SK-N-SH (cell line): Measurements from ENCODE around the gene ANKRD44. TPM values are rescaled to one million over a fixed set of nuclear protein-coding genes. Genes with fewer than 3 reads are reported as not detected.

Source experiments
- CTCF ChIA-PET: fragments of 300-600, 350-600 bp; formaldehyde crosslinking; extraction: SDS; loops from one replicate; lab custom pipeline; 2021; lab: Yijun Ruan, JAX
- POLR2A ChIA-PET: fragments of 350-600 bp; sonication (Branson Sonifier 250); formaldehyde crosslinking; extraction: SDS; loops from one replicate; lab custom pipeline; 2020; ENCODE audit warnings: antibody characterized with exemption, inconsistent platforms; lab: Yijun Ruan, JAX
- DNase-seq: peaks from one replicate; pipeline ENCODE4 v3.0.0; 2012
- H2AFZ ChIP-seq: fragments of 200-600 bp; sonication (generic); 2 replicates; pipeline ENCODE4 v1.8.1; 2016; ENCODE audit warnings: antibody characterized with exemption, mild to moderate bottlenecking, low read depth
- H3F3A ChIP-seq: fragments of 200-600 bp; sonication (generic); replicated peaks from 2 replicates; pipeline ENCODE3; 2016; ENCODE audit warnings: antibody characterized with exemption, mild to moderate bottlenecking; ENCODE audit not compliant: insufficient read depth
- H3K27ac ChIP-seq, 2 experiments: fragments of 200-500 bp in 1 of 2; fragments of 200-600 bp in 1 of 2; sonication (Bioruptor generic) in 1 of 2; sonication (generic), shearing (Covaris generic) in 1 of 2; 2 replicates each; pipeline versions ENCODE4 v1.5.1 to v1.6.1; 2014 to 2016; ENCODE audit warnings: low read depth in 2 of 2, inconsistent platforms in 1 of 2, low read length in 1 of 2, mild to moderate bottlenecking in 1 of 2, mixed read lengths in 1 of 2
- H3K27me3 ChIP-seq: fragments of 200-600 bp; sonication (generic), shearing (Covaris generic); 2 replicates; pipeline ENCODE4 v1.6.1; 2016; ENCODE audit warnings: mixed run types; ENCODE audit not compliant: insufficient read depth
- H3K36me3 ChIP-seq, 2 experiments: fragments of 200-500 bp in 1 of 2; fragments of 200-600 bp in 1 of 2; sonication (Bioruptor generic) in 1 of 2; sonication (generic) in 1 of 2; replicated peaks in 1 of 2; 2 replicates each; pipeline versions ENCODE3 to v1.5.1; 2014 to 2016; ENCODE audit warnings: low read length in 1 of 2, mild to moderate bottlenecking in 1 of 2; ENCODE audit not compliant: insufficient read depth in 2 of 2, control insufficient read depth in 1 of 2
- H3K4me1 ChIP-seq, 2 experiments: fragments of 200-500 bp in 1 of 2; fragments of 200-600 bp in 1 of 2; sonication (Bioruptor generic) in 1 of 2; sonication (generic), shearing (Covaris generic) in 1 of 2; 2 replicates each; pipeline versions ENCODE4 v1.5.1 to v1.6.1; 2014 to 2016; ENCODE audit warnings: low read depth in 1 of 2, low read length in 1 of 2, mixed run types in 1 of 2; ENCODE audit not compliant: insufficient read depth in 2 of 2, control insufficient read depth in 1 of 2
- H3K4me2 ChIP-seq: fragments of 200-600 bp; sonication (generic), shearing (Covaris generic); 2 replicates; pipeline ENCODE4 v1.6.1; 2017; ENCODE audit warnings: mixed run types
- H3K4me3 ChIP-seq, 2 experiments: fragments of 200-500 bp in 1 of 2; fragments of 200-600 bp in 1 of 2; sonication (Bioruptor generic) in 1 of 2; sonication (generic), shearing (Covaris generic) in 1 of 2; 2 replicates each; pipeline versions ENCODE4 v1.5.1 to v1.8.1; 2014 to 2016; ENCODE audit warnings: low read depth in 2 of 2, inconsistent platforms in 1 of 2, low read length in 1 of 2, mild to moderate bottlenecking in 1 of 2, mixed read lengths in 1 of 2, moderate library complexity in 1 of 2
- H3K79me2 ChIP-seq: fragments of 200-600 bp; sonication (generic); 2 replicates; pipeline ENCODE4 v1.8.1; 2017; ENCODE audit warnings: mild to moderate bottlenecking; ENCODE audit not compliant: insufficient read depth
- H3K9ac ChIP-seq: fragments of 200-600 bp; sonication (generic); 2 replicates; pipeline ENCODE4 v1.6.1; 2017; ENCODE audit warnings: mixed run types
- H3K9me2 ChIP-seq: fragments of 200-600 bp; sonication (generic); 2 replicates; pipeline ENCODE4 v1.6.1; 2017; ENCODE audit warnings: mixed run types
- H3K9me3 ChIP-seq: fragments of 200-600 bp; sonication (generic); 2 replicates; pipeline ENCODE4 v1.6.1; 2017; ENCODE audit warnings: mixed run types, mild to moderate bottlenecking, moderate library complexity
- H4K20me1 ChIP-seq: fragments of 200-600 bp; sonication (generic); 2 replicates; pipeline ENCODE4 v1.6.1; 2017; ENCODE audit warnings: mild to moderate bottlenecking, mixed run types; ENCODE audit not compliant: insufficient read depth
- ELF1 ChIP-seq: IDR thresholded peaks from 2 replicates; pipeline ENCODE4 v1.4.0; 2012
- EP300 ChIP-seq, 2 experiments: IDR thresholded peaks; 2 replicates each; pipeline versions ENCODE4 v1.4.0 to v1.6.1; 2012; ENCODE audit warnings: borderline replicate concordance in 1 of 2, low read depth in 1 of 2, low read length in 1 of 2
- FOXM1 ChIP-seq: IDR thresholded peaks from 2 replicates; pipeline ENCODE4 v1.4.0; 2012; ENCODE audit warnings: low read depth, mild to moderate bottlenecking
- GABPA ChIP-seq: IDR thresholded peaks from 2 replicates; pipeline ENCODE4 v1.4.0; 2012; ENCODE audit warnings: low read depth, mild to moderate bottlenecking
- MAX ChIP-seq: IDR thresholded peaks from 2 replicates; pipeline ENCODE4 v1.4.0; 2012; ENCODE audit warnings: low read depth
- NRF1 ChIP-seq: IDR thresholded peaks from 2 replicates; pipeline ENCODE4 v1.6.1; 2012; ENCODE audit warnings: low read depth, mild to moderate bottlenecking, low read length
- POLR2AphosphoS5 ChIP-seq: IDR thresholded peaks from 2 replicates; pipeline ENCODE4 v1.6.1; 2012; ENCODE audit warnings: low read depth, low read length
- RAD21 ChIP-seq: IDR thresholded peaks from 2 replicates; pipeline ENCODE4 v1.6.1; 2012; ENCODE audit warnings: mild to moderate bottlenecking, low read length
- RFX5 ChIP-seq: IDR thresholded peaks from 2 replicates; pipeline ENCODE4 v1.6.1; 2012; ENCODE audit warnings: mild to moderate bottlenecking, improper control_type of control experiment, low read length
- RXRA ChIP-seq: IDR thresholded peaks from 2 replicates; pipeline ENCODE4 v1.4.0; 2012; ENCODE audit warnings: low read depth, mild to moderate bottlenecking, borderline replicate concordance
- TCF12 ChIP-seq: IDR thresholded peaks from 2 replicates; pipeline ENCODE4 v1.4.0; 2012
- TEAD4 ChIP-seq: IDR thresholded peaks from 2 replicates; pipeline ENCODE4 v1.4.0; 2012; ENCODE audit warnings: mild to moderate bottlenecking, borderline replicate concordance; ENCODE audit not compliant: insufficient read depth
- YY1 ChIP-seq: IDR thresholded peaks from 2 replicates; pipeline ENCODE4 v1.4.0; 2012; ENCODE audit warnings: low read depth, mild to moderate bottlenecking
- WGBS: methylation state at CpG from one replicate; pipeline ENCODE4 v1.1.6; 2017; ENCODE audit warnings: low lambda C conversion rate; 5-methylcytosine and 5-hydroxymethylcytosine counted together
- polyA plus RNA-seq, 3 experiments: library from polyadenylated mRNA; depleted of rRNA; stranded (reverse); fragments of >200 nt; gene quantifications; 2 replicates each; pipeline ENCODE4 v1.2.3, GENCODE V29; 2012
- TF ChIP-seq, protein P1 (sequence below): fragments of 150-350 bp; IDR thresholded peaks from 2 replicates; pipeline ENCODE4 v1.6.1; 2016; ENCODE audit warnings: mild to moderate bottlenecking, low read depth, low read length
- TF ChIP-seq, protein P2 (sequence below): fragments of 200-600 bp; sonication (generic); IDR thresholded peaks from 2 replicates; pipeline ENCODE4 v1.6.1; 2017; ENCODE audit warnings: antibody characterized with exemption, mild to moderate bottlenecking, moderate library complexity
- TF ChIP-seq, protein P3 (sequence below): IDR thresholded peaks from 2 replicates; pipeline ENCODE4 v1.6.1; 2012; ENCODE audit warnings: mild to moderate bottlenecking, low read depth, low read length, moderate library complexity

The ANKRD44 gene
- polyA plus RNA-seq, 1 of the 3 experiments (the other 2 are of a cell fraction) = 12.5 TPM

DNA sequence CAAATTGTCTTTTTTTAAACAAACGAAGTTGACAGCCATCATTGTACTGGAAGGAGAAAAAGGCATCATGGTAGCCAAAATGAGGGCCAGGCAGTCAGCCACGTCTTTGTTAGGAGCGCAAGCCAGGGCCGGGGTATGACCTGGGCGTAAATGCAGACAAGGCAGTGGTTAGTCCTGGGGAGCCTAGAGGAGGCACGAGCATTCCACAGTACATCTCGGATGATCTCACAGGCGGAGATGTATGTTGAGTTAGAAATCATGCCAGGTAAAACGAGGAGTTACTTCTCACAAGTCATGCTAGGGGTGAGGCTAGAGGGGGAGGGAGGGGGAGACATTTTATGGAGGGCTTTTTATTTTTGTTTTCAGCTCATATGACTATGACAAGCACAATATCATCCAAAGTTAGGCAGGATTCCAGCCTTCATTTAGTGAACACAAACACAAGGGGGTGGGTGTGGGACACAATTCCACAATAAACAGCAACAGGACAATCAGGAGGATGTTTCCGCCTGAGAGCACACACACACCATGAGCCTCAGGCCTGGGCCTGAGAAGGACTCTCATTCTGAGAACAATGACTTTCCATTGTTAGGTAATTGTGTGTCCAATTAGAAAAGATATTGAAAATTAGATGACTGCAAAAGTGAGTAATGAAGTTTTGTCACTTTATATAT is 319.7 kb downstream of the ANKRD44 start:
- TF ChIP-seq EP300 (IDR thresholded peaks at IDR 0.05; ENCODE audit: borderline replicate concordance in 1 of 2, low read depth in 1 of 2, low read length in 1 of 2) (no peak), RAD21 (no peak), RXRA (no peak), FOXM1 (no peak), RFX5 (no peak), GABPA (no peak), TEAD4 (no peak), NRF1 (no peak)
- TF ChIP-seq, protein P1, sequence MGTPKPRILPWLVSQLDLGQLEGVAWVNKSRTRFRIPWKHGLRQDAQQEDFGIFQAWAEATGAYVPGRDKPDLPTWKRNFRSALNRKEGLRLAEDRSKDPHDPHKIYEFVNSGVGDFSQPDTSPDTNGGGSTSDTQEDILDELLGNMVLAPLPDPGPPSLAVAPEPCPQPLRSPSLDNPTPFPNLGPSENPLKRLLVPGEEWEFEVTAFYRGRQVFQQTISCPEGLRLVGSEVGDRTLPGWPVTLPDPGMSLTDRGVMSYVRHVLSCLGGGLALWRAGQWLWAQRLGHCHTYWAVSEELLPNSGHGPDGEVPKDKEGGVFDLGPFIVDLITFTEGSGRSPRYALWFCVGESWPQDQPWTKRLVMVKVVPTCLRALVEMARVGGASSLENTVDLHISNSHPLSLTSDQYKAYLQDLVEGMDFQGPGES = no peak
- TF ChIP-seq, all 33 proteins: peak for 0
- no peaks in the 10 kb centered on the region for H3K9me2 ChIP-seq
- H2AFZ ChIP-seq = no peak overlapping the region
- peaks cover 16 to 24% of the 10 kb centered on the region in 2 experiments for H3K4me1 ChIP-seq
- no peaks in the 10 kb centered on the region for H3K79me2 ChIP-seq
- no peak overlapping the region for H3K27ac ChIP-seq
- CTCF ChIA-PET = interaction anchor here (0.8 to 1.0 kb wide), 2 partner anchors 21 to 191 kb away, joined by 3 to 4 read pairs; no protein-coding TSS in a partner anchor
- no peaks in the 10 kb centered on the region for H4K20me1 ChIP-seq
- H3K9ac ChIP-seq = no peak overlapping the region
- H3K4me3 ChIP-seq = no peak overlapping the region
- no peaks in the 10 kb centered on the region for H3K9me3 ChIP-seq
- no peak for DNase-seq
- no peak overlapping the region for H3K4me2 ChIP-seq
- WGBS = 94% methylated on average over 10 of the region's 10 CpGs
- H3F3A ChIP-seq = peaks cover 13% of the 10 kb centered on the region
- H3K27me3 ChIP-seq = no peaks in the 10 kb centered on the region
- peaks cover 0 to 5% of the 10 kb centered on the region in 2 experiments for H3K36me3 ChIP-seq
- POLR2A ChIA-PET = no interaction called here

- Histone ChIP-seq H3K4me1 (peaks cover 16 to 24% of the 10 kb centered on the region in 2 experiments), H3K27me3 (no peaks in the 10 kb centered on the region), H3K9ac (no peak overlapping the region), H3K27ac (no peak overlapping the region), H4K20me1 (no peaks in the 10 kb centered on the region), H3F3A (peaks cover 13% of the 10 kb centered on the region), H3K9me3 (no peaks in the 10 kb centered on the region), H3K4me2 (no peak overlapping the region), H3K4me3 (no peak overlapping the region), H3K79me2 (no peaks in the 10 kb centered on the region), H3K36me3 (peaks cover 0 to 5% of the 10 kb centered on the region in 2 experiments), H2AFZ (no peak overlapping the region), H3K9me2 (no peaks in the 10 kb centered on the region)
- CTCF ChIA-PET = interaction anchor here (0.6 to 1.4 kb wide), 5 partner anchors 10 to 1542 kb away, joined by 3 to 4 read pairs (median 3); no protein-coding TSS in a partner anchor
- POLR2A ChIA-PET = no interaction called here
- TF ChIP-seq RXRA (no peak), EP300 (IDR thresholded peaks at IDR 0.05; ENCODE audit: borderline replicate concordance in 1 of 2, low read depth in 1 of 2, low read length in 1 of 2) (no peak), MAX (no peak), ELF1 (no peak), TCF12 (no peak), POLR2AphosphoS5 (no peak), TEAD4 (no peak), YY1 (no peak)
- TF ChIP-seq, protein P2, sequence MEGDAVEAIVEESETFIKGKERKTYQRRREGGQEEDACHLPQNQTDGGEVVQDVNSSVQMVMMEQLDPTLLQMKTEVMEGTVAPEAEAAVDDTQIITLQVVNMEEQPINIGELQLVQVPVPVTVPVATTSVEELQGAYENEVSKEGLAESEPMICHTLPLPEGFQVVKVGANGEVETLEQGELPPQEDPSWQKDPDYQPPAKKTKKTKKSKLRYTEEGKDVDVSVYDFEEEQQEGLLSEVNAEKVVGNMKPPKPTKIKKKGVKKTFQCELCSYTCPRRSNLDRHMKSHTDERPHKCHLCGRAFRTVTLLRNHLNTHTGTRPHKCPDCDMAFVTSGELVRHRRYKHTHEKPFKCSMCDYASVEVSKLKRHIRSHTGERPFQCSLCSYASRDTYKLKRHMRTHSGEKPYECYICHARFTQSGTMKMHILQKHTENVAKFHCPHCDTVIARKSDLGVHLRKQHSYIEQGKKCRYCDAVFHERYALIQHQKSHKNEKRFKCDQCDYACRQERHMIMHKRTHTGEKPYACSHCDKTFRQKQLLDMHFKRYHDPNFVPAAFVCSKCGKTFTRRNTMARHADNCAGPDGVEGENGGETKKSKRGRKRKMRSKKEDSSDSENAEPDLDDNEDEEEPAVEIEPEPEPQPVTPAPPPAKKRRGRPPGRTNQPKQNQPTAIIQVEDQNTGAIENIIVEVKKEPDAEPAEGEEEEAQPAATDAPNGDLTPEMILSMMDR = no peak
- TF ChIP-seq, protein P3, sequence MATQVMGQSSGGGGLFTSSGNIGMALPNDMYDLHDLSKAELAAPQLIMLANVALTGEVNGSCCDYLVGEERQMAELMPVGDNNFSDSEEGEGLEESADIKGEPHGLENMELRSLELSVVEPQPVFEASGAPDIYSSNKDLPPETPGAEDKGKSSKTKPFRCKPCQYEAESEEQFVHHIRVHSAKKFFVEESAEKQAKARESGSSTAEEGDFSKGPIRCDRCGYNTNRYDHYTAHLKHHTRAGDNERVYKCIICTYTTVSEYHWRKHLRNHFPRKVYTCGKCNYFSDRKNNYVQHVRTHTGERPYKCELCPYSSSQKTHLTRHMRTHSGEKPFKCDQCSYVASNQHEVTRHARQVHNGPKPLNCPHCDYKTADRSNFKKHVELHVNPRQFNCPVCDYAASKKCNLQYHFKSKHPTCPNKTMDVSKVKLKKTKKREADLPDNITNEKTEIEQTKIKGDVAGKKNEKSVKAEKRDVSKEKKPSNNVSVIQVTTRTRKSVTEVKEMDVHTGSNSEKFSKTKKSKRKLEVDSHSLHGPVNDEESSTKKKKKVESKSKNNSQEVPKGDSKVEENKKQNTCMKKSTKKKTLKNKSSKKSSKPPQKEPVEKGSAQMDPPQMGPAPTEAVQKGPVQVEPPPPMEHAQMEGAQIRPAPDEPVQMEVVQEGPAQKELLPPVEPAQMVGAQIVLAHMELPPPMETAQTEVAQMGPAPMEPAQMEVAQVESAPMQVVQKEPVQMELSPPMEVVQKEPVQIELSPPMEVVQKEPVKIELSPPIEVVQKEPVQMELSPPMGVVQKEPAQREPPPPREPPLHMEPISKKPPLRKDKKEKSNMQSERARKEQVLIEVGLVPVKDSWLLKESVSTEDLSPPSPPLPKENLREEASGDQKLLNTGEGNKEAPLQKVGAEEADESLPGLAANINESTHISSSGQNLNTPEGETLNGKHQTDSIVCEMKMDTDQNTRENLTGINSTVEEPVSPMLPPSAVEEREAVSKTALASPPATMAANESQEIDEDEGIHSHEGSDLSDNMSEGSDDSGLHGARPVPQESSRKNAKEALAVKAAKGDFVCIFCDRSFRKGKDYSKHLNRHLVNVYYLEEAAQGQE = no peak
- 100% methylated on average over 1 of the region's 1 CpG for WGBS
- DNase-seq = no peak
These were observed 320.5 kb downstream of the ANKRD44 start for GRCh38 chr2:196990092-196990491.
